ENCODE data around the gene CFAP57.

The CFAP57 gene

DNA sequence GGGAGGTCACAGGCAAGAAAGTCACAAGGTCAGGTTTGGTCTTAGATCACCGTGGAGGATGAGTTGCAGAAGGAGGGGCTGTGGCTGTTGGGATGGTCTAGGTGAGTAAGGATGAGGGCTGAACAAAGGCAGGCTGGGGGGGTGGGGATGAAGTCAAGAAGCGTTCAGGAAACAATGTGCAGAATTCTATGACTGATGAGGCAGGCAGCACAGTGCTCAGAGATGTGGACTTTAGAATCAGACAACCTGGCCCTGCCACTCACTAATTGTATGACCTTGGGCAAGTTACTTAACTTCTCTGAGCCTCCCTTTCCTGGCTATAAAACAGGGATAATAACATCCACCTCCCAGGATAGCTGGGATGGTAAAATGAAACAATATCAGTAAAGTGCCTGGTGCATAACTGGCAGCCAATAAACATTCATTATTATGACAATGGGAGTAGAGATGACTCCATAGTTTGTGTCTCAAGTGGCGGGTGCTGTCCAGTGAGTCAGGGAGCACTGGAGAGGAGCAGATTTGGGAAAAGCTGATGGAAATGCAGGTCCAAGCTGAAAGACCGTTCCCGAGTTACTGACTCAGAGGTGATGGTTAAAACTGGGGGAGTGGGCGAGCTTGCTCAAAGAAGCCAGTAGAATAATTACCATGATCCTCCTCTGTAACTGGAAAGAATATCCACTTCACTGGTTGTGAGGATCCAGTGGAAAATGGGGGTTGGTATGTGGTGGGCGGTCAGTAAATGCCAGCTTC lies 130.8 kb downstream of the CFAP57 start:
- DNase-seq = no peak

DNA sequence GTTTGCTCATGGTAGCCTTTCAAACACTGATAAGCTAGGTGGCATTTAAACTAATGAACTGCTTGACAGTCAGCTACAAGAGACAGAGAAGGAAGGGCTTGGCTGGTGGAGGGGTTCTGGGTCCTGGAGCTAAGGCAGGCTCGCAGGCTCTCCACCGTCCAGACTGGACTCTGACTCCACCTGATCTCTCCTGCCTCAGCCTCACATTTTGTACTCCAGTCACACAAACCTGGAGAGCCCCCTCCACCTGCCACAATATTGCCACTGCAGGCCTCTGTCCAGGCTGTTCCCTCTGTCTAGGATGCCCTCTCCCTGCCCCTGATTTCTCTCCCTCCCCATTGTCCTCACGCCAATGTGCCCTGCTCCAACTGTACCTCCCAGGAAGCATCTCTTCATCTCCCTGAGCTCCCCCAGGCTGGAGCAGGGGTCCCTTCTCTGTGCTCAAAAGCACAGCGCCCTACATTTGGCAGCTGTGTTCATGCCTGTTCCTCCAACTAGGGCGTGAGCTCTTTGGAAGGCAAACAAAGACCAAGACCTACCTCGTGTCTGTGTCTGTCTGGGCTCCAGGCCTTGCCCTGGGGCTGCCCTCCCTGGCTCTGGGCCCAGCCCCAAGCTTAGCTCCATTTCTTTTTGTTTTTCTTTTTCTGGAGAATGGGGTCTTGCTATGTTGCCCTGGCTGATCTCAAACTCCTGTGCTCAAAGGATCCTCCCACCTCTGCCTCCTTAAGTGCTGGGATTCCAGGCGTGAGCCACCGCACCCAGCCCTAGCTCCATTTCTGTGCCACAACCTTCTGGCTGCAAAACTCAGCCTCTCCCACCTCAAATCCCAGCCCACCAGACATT lies 131.6 kb downstream of the CFAP57 start:
- no peak for DNase-seq

Measured in CD4-positive, alpha-beta T cell treated with Interleukin-17A for 4 hours (primary cell).